Stimulated activated naive CD4-positive, alpha-beta T cell treated with Interleukin-2 at 50 U/mL for 16 hours (primary cell): ENCODE data around the gene ZBTB7C.

Source experiments
- DNase-seq: peaks from one replicate; lab custom pipeline; 2025; lab: John Stamatoyannopoulos, UW

Gene ZBTB7C

GRCh38 chr18:48085781-48086487 lies 323.2 kb downstream of the ZBTB7C start:
- no peak for DNase-seq

- DNase-seq = no peak
These were observed 324.3 kb downstream of the ZBTB7C start for GRCh38 chr18:48084858-48085257.

- no peak for DNase-seq
These were observed 325.0 kb downstream of the ZBTB7C start for GRCh38 chr18:48084041-48084757.

DNA sequence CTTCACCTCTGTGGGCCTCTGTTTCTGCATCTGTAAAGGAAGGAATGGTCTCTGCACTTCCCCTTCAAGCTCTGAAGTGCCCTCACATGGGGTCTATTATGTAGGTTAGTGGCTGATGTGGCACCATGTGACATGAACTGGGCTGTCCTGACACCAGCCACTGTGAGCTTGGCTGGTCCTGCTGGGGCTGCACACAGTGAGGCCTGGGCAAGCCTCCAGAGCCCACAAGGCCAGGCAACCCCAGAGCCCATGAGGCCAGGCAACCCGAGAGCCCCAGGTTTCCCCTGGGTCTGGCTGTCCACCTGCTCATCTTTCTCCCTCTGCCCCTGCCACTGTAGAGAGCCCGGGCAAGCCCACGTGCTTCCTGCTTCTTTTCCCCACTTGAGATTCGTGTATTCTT lies 328.6 kb downstream of the ZBTB7C start:
- no peak for DNase-seq

- no peak for DNase-seq
These were observed 329.3 kb downstream of the ZBTB7C start for GRCh38 chr18:48079885-48080284.

DNA sequence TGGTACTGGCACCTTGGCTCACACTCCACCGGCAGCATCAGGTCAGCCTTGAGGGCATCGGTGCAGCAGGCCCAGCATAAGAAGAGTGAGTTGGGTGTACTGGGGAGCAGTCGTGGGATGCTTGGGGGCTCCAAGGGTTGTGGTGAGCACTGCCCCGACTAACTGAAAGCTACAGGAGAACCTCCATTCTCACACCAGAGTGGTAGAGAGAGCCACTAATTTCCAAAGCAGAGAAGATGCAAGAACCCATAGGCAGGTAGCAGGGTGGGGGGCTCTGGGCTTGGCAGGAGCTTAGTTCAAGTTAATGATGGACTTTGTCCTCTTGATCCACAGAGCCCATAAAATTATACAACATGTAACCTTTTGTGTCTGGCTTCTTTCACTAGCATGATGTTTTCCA lies 330.7 kb downstream of the ZBTB7C start:
- DNase-seq = no peak

DNA sequence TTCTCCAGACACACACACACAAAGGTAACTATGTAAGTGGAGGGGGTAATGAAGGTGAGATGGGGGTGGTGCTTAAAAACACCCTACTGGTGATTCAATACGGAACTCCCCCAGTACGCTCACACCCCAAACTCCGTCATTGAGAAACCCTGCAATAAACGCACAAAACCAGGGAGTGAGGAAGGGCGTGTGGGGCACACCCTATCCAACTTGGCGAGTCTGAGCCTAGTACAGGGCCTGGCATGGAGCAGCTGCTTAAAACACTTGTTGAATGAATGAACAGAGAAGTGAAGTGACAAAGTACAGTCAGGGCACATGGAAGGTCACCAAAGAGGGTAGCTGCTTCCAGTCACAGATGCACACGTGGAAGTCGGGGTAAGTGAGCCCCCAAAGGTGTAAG lies 331.9 kb downstream of the ZBTB7C start:
- DNase-seq = no peak

DNA sequence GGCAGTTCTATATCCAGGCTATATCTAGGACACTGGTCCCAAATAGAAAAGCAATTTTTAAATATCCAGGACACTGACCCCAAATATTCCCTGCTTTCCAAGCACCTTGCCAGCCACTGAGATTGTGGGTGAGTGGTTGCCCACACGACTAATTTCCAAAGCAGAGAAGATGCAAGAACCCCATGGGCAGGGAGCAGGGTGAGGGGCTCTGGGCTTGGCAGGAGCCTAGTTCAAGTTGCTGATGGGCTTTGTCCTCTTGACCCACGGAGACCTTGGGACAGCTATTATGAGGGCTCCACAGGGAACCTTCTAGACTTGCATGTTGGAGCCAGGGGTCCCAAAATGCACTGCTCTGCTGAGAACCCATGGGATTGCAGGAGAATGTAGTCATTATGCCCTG lies 332.7 kb downstream of the ZBTB7C start:
- no peak for DNase-seq

- DNase-seq = no peak
These were observed 333.5 kb downstream of the ZBTB7C start for GRCh38 chr18:48075707-48076093.

DNA sequence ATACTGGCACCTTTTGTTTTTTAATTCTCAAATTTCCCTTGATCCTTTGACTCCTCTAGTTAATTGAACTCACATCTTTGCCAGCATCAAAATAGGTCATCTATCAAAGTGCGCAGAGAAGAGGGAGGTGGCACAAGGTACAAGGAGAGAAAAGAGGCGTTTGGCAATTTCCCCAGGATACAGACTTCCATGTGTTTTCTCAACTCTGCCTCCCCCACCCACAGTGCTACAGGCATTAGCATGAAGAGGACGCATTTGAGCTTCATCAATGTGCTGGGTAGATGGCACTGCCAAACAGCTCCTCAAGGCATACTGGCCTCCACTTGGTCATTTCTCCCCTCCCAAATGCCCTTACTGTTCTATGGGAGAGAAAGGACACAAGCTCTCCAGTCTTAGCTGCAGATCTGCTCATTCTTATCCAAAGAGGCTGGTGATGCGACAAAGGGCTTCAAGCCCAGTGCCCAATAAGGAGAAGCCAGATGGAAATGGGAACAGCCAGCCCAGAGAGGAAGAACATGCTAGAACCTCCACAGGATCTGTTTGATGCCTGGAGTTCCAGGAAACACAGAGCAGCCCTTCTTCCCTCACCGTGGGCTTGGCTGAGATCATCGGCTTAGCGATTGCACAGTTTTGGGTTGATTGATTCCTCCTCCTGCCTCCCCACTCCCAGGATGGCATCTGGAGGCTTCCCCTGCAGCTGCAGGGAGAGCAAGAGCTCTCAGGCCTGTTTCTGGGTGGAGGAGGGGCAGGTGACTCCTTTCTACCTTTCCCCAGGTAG lies 334.1 kb downstream of the ZBTB7C start:
- DNase-seq = no peak

DNA sequence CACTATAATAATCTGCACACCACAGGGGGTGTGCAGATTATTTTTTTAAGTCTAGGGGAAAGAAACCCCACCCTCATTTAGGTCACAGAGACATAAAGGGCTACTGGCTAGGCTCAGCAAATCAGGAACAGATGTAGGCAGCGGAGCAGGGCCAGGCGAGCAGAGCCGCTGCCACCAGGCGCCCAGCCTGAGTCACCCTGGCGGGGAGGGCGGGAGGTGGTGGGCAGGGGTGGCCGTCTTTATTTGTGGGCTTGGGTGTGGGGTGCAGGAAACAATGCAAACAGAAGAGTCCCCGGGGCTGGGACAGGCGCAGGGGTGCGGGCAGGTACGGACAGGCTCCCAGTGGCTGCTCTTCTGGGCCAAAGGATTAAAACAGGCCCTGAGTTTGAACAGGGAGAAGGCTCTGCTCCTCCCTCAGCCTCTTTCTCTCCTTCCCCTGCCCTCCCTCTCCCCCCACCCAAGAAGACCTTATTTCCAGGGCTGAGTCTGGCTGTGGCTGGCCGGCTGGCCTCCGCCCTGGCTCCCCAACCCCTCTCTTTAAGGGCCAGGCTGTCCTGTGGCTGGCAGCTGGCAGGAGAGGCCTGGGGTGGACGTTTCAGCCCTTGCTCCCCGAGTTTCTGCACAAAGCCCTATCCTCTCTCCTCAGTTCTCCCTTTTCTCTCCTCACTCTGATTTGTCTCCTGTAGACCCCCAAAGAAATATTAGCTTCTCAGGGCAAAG lies 335.8 kb downstream of the ZBTB7C start:
- DNase-seq = no peak

GRCh38 chr18:48072428-48073204 lies 336.6 kb downstream of the ZBTB7C start:
- no peak for DNase-seq

GRCh38 chr18:48068916-48069445 lies 340.2 kb downstream of the ZBTB7C start:
- no peak for DNase-seq

GRCh38 chr18:48066225-48066652 lies 342.9 kb downstream of the ZBTB7C start:
- no peak for DNase-seq

- DNase-seq = no peak
These were observed 343.6 kb downstream of the ZBTB7C start for GRCh38 chr18:48065601-48065995.

- DNase-seq = no peak
These were observed 344.1 kb downstream of the ZBTB7C start for GRCh38 chr18:48064978-48065600.

GRCh38 chr18:48061781-48062570 lies 347.2 kb downstream of the ZBTB7C start:
- DNase-seq = no peak

- DNase-seq = no peak
These were observed 348.2 kb downstream of the ZBTB7C start for GRCh38 chr18:48060970-48061369.

DNA sequence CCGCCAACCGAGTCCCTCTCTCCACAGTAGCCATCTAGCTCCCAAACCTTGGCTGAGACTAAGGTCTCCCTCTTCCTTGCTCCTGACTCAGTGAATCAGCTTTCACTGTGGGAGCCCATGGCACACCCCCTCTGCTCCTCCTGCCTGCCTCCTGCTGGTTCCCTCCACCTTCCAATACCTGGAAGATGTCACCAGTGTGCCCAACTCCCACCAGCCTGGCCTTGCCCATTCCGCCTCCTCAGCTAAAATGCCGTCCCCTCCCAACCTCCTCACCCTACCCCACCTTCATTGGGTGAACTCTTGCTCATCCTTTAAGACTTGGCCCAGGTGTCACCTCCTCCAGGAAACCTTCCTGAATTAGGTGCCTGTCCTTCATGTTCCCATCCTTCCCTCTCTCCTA lies 348.8 kb downstream of the ZBTB7C start:
- no peak for DNase-seq

DNA sequence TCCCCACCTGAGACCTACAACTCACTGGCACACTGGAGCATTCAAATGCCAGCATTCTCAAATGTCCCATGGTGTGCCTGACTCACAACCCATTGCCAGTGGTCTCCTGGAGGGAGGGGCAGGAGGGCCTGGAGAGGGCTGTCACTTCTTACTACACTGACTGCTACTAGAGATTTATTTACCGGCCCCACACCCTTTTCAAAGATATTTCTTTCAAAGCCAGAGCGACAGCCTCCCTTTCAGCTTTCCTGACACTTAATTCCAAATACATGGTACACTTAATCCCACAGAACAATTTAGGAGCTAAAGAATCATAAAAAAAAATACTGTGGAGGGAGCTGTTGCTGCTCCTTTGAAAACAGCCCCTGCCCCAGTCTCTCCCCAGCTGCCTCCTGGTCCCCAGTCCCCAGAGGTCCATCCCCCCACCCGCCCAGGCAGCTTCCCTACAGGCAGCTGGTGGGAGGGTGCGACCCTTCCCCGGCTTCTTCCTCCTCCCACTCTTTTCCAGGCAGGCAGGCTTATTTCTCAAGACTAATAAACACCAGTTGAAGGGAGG lies 349.6 kb downstream of the ZBTB7C start:
- DNase-seq = no peak
